HepG2 (cell line): ENCODE measurements around the gene CES3. TPM values are rescaled to one million over a fixed set of nuclear protein-coding genes. Genes with fewer than 3 reads are reported as not detected.

Experiments
- NR2F1 ChIP-seq, 2 experiments: fragments of 450-650 bp in 1 of 2; formaldehyde crosslinking in 1 of 2; IDR thresholded peaks; 2 replicates each; pipeline versions ENCODE4 v1.5.0 to v1.6.1; 2016 to 2020; ENCODE audit warnings: mild to moderate bottlenecking in 1 of 2, missing compliant biosample characterization in 1 of 2, missing genetic modification reagents in 1 of 2, moderate library complexity in 1 of 2
- SNAPC4 ChIP-seq: sonication (generic); formaldehyde crosslinking; IDR thresholded peaks from 2 replicates; pipeline ENCODE4 v1.4.0; 2020; ENCODE audit warnings: mild to moderate bottlenecking, missing genetic modification reagents
- TFDP2 ChIP-seq: sonication (generic); formaldehyde crosslinking; IDR thresholded peaks from 2 replicates; pipeline ENCODE4 v1.4.0; 2020; ENCODE audit warnings: missing genetic modification reagents
- ZFP36L2 ChIP-seq: sonication (generic); formaldehyde crosslinking; IDR thresholded peaks from 2 replicates; pipeline ENCODE4 v1.4.0; 2020; ENCODE audit warnings: missing genetic modification reagents
- ZHX2 ChIP-seq, 2 experiments: sonication (generic) in 1 of 2; formaldehyde crosslinking in 1 of 2; IDR thresholded peaks; 2 replicates each; pipeline versions ENCODE4 v1.6.1 to v1.9.0; 2014 to 2022; ENCODE audit warnings: antibody characterized with exemption in 1 of 2, borderline replicate concordance in 1 of 2, inconsistent platforms in 1 of 2, low read depth in 1 of 2, missing genetic modification reagents in 1 of 2
- ZNF292 ChIP-seq: sonication (generic); formaldehyde crosslinking; IDR thresholded peaks from 2 replicates; pipeline ENCODE4 v1.8.1; 2022; ENCODE audit warnings: mild to moderate bottlenecking, low read depth, missing genetic modification reagents, borderline replicate concordance
- ZNF317 ChIP-seq: sonication (generic); formaldehyde crosslinking; IDR thresholded peaks from 2 replicates; pipeline ENCODE4 v1.5.0; 2020; ENCODE audit warnings: mild to moderate bottlenecking, missing genetic modification reagents
- ZNF800 ChIP-seq: sonication (generic); formaldehyde crosslinking; IDR thresholded peaks from 2 replicates; pipeline ENCODE4 v1.4.0; 2020; ENCODE audit warnings: missing genetic modification reagents
- polyA plus RNA-seq, 8 experiments: library from polyadenylated mRNA; depleted of rRNA in 3 of 8; stranded (reverse) in 7 of 8; unstranded in 1 of 8; fragments of >200 nt; fragmentation: Illumina TruSeq in 4 of 8; extraction: Trizol in 4 of 8; gene quantifications; 2 replicates each; pipeline versions ENCODE4 v1.2.1 to v1.2.3, GENCODE V29; 2011 to 2016; ENCODE audit warnings: low read depth in 4 of 8, missing spikeins in 1 of 8, mixed read lengths in 1 of 8; ENCODE audit not compliant: insufficient read depth in 1 of 8
- total RNA-seq, 5 experiments: library from RNA; depleted of rRNA; stranded (reverse); fragments of >200 nt; fragmentation: Illumina TruSeq; extraction: Trizol; gene quantifications; 2 replicates each; pipeline ENCODE4 v1.2.3, GENCODE V29; 2016; ENCODE audit warnings: low read depth in 1 of 5

The CES3 gene
- total and polyA plus RNA-seq, 2 of the 13 experiments (the other 11 are each of a cell fraction or from before 2014, with no cell fraction given): 6.6 to 17.4 TPM

GRCh38 chr16:66924527-66925321 is 36.3 kb upstream of the CES3 start (continued):
- TF ChIP-seq TFDP2 (CRISPR knock-in tag) (0 out of 2 replicates have a peak, but pooled peaks have one; percentile 16), ZHX2 (IDR thresholded peaks at IDR 0.05; ENCODE audit: low read depth) (no peak), ZHX2 (CRISPR knock-in tag; IDR thresholded peaks at IDR 0.05; ENCODE audit: borderline replicate concordance) (peak; percentile 62; the same call in 1 of the 2 replicates), ZNF317 (no peak), ZFP36L2 (no peak), ZNF292 (0 out of 2 replicates have a peak, but pooled peaks have one; percentile 20), SNAPC4 (CRISPR knock-in tag) (no peak), NR2F1 (CRISPR knock-in tag; IDR thresholded peaks at IDR 0.05) (0 out of 4 replicates have a peak, but pooled peaks of 1 of the 2 experiments have one; percentile 19), ZNF800 (CRISPR knock-in tag) (0 out of 2 replicates have a peak, but pooled peaks have one; percentile 30)
